HUDEP-2 (cell line): ENCODE measurements around the gene SNX13.
A peak's percentile ranks its signal among the peaks of the same experiment; 100 is the strongest.
"Not testable (repeated sequence)": the region's sequence is repeated elsewhere in the genome, so short reads cannot be mapped to it uniquely, and the experiment has no call there.

Experiments
- DNase-seq, 76 experiments: peaks; one replicate each; lab custom pipeline; 2025; ENCODE audit not compliant: unreplicated experiment in 76 of 76; lab: John Stamatoyannopoulos, UW

The SNX13 gene

DNA sequence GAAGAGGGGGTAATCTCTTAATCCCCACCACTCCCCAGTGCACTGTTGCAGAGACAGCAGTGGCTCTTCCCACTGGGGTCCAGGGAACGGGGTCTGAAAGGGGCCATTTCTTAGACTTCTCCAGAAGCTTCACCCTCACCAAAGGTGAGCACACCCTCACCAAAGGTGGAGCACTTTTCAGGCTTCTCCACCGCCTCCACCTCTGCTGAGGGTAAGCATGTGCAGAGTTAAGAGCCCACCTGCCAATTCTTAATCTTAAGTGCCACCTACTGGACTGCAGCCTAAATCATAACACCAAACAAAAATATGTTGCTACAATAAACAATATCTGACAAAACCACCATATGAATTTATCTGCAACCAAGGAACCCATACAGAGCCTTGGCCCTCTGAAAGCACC lies 27.0 kb downstream of the SNX13 start:
- DNase-seq, result no peak

DNA sequence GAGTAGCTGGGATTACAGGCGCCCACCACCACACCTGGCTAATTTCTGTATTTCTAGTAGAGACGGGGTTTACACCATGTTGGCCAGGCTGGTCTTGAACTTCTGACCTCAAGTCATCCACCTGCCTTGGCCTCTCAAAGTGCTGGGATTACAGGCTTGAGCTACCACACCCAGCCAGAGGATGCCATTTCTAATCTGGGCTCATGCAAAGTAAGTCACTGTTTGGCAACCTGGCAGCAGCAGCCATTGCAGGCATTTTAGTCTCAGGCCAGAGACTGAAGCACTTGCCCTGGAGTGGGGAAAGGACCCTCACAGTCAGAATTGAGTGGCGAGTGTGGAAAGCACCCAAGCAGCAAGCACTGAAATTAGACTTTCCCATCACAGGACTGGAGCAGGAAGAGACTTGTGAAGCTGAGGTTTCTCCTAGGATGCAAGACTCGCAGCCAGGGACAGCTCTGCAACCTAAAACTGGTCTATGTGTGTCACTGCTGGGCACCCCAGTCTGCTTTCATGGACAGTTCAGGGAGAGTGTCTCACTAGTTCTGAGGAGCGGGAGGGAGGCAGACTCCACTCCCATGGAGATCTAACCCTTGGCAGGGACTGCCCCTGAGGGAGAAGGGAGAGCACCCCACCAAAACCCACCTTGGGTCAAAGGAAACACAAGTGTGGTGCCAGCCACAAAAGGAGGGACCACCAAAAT lies 27.6 kb downstream of the SNX13 start:
- DNase-seq, result no peak

DNA sequence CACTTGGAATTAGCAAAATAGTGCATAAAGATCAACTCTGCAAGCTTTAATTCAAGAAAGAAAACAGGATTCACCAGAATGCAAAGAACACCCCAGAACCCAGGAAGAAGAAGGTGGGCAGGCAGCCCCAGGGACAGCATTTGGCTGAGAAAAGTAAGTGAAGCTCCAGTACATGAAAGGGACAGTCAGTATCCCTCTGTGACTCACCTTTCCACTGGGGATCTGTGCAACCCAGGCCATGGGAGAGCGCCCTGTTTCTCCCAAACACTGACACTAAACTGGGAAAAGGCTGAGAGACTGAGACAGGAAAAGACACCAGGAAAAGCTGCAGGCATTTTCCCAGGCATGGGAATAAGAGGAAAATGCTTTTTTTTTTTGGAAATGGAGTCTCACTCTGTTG lies 28.2 kb downstream of the SNX13 start:
- DNase-seq, result no peak

DNA sequence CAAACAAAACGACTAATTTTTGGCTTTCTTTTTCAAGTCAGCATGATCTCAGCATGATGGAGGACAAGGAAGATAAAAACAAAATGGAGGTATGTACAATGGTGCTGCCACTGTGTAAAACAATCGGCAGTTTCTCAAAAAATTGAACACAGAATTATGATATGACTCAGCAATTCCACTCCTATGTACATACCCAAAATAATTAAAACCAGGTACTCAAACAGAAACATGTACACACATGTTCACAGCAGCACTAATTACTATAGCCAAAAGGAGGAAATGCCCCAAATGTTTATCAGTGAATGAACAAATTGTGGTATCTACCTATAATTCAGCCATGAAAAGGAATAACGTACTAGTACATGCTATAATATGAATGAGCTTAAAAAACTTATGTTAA lies 29.9 kb downstream of the SNX13 start:
- no peak for DNase-seq

DNA sequence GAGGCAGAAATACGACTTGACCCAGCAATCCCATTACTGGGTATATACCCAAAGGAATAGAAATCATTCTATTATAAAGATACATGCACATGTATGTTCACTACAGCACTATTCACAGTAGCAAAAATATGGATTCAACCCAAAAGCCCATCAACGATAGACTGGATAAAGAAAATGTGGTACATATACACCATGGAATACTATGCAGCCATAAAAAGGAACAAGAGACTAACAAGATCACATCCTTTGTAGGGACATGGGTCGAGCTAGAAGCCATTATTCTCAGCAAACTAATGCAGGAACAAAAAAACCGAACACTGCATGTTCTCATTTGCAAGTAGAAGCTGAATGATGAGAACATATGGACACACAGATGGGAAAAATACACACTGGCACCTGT lies 31.0 kb downstream of the SNX13 start:
- not testable (repeated sequence) for DNase-seq

DNA sequence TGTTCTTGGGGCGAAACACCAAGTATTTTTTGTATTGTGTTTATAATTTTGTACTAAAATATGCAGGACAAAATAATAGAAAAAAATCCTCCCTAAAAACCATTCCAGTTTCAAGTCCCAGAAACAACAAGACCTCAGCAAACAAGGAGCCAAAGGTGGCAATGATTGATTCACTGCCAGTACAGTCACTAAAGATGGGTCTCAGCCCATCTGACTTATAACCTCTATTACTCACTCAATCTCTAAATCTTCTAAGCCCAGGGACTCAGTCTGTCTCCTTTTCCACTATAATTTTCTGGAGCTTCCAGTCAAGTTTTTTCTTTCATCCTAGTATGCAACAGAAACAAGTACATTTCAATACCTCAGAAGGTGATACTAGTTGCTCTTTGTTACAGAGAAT lies 33.3 kb downstream of the SNX13 start:
- no peak for DNase-seq

DNA sequence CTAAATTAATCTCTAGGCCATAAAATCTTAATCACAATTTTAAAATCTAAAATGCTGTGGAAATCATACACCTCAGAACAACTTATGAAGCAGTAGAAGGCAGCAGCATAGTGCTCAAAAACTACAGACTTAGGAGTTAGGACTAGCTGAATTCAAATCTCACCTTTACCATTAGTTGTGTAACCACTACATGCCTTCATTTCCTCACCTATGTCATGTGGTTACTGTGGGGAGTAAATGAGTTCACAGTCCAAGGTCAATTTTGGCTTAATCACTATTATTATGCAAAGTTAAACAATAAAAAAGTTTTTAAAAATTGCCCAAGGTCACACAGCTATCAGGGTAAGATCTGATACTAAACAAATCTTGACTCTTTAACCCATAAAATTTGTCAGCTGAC lies 37.0 kb downstream of the SNX13 start:
- DNase-seq, result no peak

DNA sequence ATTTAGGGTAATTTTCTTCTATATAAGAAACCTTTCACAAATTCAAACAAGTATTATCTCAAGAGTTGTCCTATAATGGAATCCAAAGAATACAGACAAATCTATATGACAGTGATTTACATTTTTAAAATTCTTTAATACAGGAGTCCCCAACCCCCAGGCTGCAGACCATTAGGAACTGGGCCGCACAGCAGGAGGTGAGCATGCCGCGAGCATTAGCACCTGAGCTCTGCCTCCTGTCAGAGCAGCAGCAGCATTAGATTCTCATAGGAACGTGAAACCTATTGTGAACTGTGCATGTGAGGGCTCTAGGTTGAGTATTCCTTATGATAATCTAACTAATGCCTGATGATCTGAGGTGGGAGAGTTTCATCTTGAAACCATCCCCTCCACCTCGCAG lies 37.7 kb downstream of the SNX13 start:
- DNase-seq, result no peak

DNA sequence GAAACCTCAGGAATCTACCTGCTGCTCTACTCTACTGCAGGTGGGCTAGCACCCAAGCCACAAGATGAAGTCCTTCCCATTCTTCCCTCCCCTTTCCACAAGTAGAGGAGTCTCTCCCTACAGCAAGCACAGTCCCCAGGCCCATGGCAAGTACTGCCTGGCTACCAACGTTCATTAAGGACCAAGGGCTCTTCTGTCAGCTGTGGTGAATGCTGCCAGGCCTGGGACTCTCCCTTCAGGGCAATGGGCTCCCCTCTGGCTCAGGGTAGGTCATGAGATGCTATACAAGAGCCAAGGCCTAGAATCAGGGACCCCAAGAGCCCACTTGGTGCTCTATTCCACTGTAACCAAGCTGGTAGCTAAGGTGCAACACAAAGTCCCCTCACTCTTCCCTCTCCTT lies 39.8 kb downstream of the SNX13 start:
- DNase-seq, result no peak

DNA sequence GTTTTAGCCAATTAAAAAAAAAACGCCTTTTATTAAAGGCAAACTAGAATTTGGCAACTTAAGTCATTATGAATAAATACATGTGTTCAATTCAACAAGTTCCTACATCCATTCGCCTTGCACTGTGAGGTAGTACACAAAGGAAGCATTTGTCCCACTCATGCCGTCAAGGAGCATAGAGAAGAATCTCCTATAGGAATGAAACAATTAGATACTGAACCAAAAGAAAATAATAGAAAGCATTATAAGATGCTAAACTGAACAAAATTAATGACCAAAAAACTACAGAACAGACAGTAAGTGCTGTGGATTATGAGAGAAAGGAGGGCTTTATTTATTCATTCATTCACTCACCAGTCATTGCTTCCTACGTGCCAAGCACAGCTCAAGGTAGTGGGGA lies 42.2 kb downstream of the SNX13 start:
- no peak for DNase-seq

DNA sequence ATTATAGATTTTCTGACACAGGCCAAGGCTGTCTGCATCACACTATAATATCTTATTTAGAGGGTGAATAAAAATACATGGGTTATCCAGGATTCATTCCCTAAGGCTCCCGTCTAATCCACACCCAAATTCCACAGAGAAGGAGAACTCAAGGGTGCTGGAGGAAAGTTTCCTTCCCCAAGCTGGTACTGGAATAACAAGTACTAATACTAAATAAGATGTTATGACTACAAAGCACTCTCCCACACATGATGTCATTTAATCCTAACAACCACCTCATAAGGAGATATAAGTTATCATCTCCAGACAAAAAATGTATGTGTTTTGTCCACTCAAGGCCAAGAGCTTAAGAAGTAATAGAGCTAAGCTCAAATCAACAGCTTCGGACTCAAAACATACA lies 53.0 kb downstream of the SNX13 start:
- DNase-seq, result no peak

DNA sequence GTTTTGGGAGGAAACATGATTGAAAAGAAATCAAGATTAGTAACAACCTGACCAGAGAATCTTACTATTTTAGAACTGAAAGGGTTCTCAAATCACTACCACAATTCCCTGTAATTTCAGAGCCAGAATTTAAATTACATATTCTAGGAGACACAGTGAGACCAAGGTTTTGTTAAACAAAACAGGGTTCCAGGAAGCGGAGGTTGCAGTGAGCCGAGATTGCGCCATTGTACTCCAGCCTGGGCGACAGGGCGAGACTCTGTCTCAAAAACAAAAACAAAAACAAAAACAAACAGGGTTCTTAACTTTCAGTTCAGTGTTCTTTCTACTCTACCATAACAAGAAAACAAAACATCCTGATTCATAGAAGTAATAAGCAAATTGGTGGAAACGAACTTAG lies 57.6 kb downstream of the SNX13 start:
- DNase-seq, result no peak

DNA sequence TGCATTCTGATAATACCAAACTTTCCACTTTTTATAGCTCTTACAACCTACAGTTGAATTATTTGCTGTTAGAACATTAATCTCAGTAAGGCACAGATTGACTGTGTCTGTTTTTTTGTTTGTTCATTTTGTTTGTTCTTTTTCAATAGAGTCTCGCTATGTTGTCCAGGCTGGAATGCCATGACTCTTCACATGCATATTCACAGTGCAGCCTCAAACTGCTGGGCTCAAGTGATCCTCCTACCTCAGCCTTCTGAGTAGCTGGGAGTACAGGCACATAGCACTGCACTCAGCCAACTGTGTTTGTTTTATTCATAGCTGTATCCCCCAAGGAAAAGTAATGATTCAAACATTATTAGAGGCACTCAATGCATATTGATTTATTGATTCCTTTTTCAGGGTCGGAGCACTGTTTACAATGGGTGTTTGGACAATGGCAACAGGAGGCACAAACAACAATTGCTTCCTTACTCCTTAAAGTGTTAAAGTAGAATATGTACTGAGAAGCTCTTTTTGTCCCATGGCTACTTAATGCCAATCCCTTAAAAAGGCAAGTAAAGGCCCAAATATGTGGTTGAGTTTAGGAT lies 61.1 kb downstream of the SNX13 start:
- no peak for DNase-seq

DNA sequence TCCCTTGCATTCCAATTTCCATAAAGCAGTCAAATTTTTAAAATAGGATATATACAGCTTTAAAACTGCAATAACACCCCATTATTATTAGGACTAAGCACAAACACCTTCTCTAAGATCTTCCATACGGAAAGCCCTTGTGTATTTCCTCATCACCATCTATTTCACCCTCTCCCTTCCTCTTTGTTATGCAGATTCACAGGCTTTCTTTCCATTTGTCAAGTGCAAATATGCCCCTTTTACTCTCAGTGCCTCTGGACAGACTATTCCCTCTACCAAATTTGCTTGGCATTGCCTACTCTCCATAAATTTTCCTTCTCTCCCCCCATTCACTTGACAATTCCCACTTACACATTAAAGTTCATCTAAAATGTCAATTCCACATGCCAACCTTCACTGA lies 61.7 kb downstream of the SNX13 start:
- no peak for DNase-seq

DNA sequence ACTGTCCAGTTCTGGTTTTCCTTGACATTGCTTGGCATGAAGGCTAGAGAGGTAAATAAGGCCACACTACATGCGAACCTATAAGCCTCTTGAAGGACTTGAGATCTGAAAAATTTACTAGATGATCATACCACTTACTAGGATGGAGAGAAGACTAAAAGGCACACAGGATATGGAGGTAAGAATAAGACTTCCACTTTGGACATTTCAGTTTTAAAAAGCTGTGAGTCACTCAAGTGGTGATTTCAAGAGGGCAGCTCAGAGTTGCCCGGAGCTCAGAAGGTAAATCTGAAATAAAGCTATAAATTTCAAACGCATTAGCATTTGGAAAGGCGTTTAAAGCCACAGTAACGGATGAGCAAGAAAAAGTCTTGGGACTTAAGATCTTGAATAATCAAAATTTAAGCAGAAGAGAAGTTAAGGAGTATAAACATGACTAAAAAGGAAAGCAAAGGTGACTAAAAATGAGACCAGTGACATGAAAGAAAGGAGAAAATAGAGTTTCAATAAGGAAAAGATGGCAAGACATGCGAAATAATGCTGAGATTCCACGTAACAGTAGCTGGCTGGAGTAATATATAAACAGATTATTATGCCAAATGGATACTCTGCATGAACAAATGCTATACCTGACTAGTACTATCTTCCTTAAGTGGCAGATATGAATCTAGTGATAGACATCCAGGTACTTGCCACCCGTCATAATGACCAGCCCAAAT lies 68.3 kb downstream of the SNX13 start:
- no peak for DNase-seq

DNA sequence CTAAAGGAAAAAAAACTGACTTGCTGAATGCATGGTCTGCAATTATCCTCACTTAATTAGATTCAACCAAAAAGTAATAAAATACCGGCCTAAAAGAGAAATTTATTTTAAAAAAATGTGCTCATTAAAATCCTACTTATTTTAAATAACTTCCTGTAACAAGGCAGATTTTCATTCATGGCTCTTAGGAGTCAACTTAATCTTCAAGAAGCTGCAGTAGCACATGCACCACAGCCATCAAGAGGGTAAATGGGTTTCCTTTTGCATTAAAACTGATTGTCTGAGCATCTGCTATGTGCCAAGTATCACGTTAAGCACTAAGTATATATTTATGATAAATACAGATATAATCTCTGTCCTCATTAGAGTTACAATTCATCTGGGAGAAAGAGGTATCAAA lies 69.9 kb downstream of the SNX13 start:
- DNase-seq, result no peak

DNA sequence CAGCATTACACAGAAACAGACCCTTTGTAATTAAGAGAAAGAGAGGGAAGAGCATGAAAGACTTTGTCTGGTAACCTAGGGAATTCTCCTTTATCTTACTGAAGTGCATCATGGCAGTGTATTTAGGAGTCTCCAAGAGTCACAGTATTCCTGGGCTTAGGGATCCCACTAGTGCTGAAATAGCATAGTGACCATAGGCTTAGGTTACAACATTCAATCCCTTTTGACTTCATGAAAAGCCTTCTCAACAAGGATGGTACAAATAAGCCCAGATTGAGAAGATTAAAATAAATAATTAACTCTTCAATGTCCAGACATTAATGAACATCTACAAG lies 76.5 kb downstream of the SNX13 start:
- no peak for DNase-seq

DNA sequence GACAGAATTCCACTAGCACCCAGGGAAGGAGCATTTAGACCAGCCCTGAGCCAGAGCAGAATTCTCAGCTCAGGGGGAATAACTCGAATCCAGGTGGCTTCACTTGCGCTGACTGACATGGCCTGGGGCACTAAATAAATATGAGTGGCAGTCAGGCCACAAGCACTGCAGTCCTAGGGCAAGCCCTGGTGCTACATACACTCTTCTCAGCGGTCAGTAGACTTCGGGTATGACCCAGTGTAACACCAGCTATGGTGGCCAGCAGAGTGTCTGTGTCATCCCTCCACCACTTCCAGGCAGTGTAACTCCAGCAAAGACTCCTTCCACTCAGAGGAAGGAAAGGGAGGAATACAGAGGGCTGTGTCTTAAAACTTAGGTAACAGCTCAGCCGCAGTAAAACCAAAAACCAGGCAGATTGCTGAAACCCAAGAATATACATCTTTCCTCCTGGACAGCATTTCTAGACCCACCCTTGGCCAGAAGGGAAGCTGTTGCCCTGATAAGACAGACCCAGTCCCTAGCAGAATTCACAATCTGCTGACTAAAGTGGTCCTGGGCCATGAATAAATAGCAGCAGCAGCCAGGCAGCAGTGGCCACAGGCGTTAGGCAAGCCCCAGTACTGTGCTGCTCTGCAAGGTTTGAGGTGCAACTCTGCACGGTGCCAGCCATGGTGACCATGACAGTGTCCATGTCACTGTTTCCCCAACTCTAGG lies 77.0 kb downstream of the SNX13 start:
- DNase-seq, result peak in 13 of 76 experiments; percentile 5 to 18 (median 8)

DNA sequence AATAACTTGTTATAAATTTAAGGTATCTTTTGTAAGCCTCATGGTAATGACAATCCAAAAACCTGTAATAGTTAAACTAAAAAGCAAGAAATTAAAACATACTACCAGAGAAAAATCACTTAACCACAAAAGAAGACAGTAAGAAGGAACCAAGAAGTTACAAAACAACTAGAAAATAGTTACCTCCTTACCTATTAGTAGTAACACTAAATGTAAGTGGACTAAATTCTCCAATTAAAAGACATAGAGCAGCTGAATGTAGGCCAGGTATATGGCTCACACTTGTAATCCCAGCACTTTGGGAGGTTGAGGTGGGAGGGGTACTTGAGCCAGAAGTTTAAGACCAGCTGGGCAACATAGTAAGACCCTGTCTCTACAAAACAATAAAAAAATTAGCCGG lies 84.0 kb downstream of the SNX13 start:
- DNase-seq, result no peak

DNA sequence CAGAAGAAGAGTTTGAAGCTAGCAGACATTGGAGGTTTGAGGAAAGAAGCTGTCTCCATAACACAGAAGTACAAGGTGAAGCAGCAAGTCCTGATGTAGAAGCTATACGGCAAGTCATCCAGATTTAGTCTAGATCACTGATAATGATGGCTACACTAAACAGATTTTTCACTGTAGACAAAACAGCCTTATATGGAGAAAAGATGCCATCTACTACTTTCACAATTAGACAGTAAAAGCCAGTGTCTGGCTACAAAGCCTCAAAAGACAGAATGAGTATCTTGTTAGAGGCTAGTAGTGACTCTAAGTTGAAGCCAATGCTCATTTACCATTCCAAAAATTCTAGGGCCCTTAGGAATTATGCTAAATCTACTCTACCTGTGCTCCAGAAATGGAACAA lies 85.1 kb downstream of the SNX13 start:
- DNase-seq, result no peak

DNA sequence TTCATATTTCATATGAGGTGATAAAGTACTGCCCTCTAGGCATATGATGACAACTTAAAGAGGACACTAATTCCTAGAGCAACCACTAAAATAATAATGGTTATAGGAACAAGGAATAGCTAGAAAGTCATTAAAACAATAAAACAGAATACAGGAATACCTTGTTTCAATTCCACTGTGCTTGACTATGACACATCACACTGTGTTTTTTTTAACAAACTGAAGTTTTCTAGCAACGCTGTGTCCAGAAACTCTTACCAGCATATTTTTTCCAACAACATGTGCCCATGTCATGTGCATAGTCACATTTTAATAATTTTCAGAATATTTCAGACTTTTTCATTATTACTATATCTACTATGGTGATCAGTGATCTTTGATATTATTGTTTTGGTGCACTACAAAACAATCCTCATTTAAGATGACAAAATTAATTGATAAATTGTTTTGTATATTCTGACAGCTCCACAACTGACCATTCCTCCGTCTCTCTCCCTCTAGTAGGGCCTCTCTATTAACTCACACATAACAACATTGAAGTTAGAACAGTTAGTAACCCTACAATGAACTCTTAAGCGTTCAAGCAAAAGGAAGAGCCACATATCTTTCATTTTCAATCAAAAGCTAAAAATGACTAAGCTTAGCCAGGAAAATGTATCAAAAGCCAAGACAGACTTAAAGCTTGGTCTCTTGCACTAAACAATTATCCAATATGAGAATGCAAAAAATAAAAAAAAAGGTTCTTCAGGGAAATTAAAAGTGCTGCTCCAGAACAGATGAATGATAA lies 85.8 kb downstream of the SNX13 start:
- no peak for DNase-seq
